Hepatocyte (in vitro differentiated cells): Measurements from ENCODE around the gene UQCC2.

ENCODE experiments used
- CTCF ChIP-seq: fragments of 200-600 bp; sonication (generic); IDR thresholded peaks from 2 replicates; pipeline ENCODE4 v1.5.1; 2016; ENCODE audit warnings: antibody characterized with exemption, mild to moderate bottlenecking; ENCODE audit not compliant: poor library complexity
- EZH2phosphoT487 ChIP-seq: fragments of 200-600 bp; sonication (generic); IDR thresholded peaks from one replicate; pipeline ENCODE4 v1.6.1; 2018; ENCODE audit warnings: antibody characterized with exemption, mild to moderate bottlenecking, low read depth, moderate library complexity; ENCODE audit not compliant: unreplicated experiment, severe bottlenecking

- TF ChIP-seq CTCF (no peak), EZH2phosphoT487 (no peak)
These were observed 37.9 kb upstream of the UQCC2 start for GRCh38 chr6:33749401-33749800.
